ENCODE measurements around the gene CBX8. TPM values are rescaled to one million over a fixed set of nuclear protein-coding genes. Genes with fewer than 3 reads are reported as not detected.

The CBX8 gene
- total RNA-seq, 1 donor from 2014 or later: 9.7 TPM

GRCh38 chr17:79835470-79835899, 38.6 kb upstream of the CBX8 start:
- no peak for DNase-seq (ENCODE audit: low spot score)

DNA sequence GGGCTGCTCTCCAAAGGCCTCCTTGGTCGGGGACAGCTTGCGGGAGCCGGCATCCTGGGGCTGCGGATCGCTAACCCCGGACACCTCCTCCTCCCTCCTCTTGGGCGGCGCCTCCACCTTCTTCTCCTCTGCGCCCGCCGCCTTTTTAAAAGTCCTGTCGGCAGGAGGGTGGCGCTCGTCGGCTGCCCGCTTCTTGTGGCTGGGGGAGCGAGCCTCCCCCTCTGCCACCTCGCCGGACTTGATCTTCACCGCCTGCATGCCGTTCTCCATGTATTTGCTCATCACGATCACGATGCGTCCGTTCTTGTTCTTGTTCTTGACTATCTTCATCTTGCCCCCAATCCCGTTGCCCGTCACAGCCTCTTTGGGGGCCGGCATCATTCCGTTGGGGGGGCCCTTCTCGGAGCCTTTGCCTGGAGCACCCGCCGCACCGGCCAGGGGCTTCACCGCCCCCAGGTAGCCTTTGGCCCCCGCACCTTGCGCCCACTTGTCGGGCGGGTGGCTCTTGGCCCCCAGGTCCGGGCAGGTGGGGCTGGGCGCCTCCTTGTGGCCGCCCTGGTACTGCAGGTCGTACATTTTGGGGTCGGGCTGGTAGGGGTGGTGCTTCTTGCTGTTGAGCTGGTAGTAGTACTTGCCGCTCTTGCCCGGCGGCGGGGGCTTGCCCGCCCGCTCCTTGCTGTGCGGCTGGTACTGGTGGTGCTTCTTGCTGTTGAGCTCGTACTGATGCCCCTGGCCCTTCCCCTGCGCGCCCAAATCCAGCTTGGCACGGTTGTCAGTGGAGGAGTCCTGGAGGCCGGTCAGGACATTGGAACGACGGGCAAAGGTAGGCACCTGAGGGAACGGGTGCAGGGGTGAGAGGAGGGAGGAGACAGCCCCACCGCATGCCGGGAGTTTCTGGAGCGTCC, 37.9 kb upstream of the CBX8 start:
- no peak for DNase-seq (ENCODE audit: low spot score)

- no peak for DNase-seq (ENCODE audit: low spot score)
Measured at GRCh38 chr17:79833744-79834564, 37.1 kb upstream of the CBX8 start.

GRCh38 chr17:79833110-79833450, 36.2 kb upstream of the CBX8 start:
- DNase-seq (ENCODE audit: low spot score): no peak

GRCh38 chr17:79832218-79833109, 35.6 kb upstream of the CBX8 start:
- DNase-seq (ENCODE audit: low spot score): no peak

DNA sequence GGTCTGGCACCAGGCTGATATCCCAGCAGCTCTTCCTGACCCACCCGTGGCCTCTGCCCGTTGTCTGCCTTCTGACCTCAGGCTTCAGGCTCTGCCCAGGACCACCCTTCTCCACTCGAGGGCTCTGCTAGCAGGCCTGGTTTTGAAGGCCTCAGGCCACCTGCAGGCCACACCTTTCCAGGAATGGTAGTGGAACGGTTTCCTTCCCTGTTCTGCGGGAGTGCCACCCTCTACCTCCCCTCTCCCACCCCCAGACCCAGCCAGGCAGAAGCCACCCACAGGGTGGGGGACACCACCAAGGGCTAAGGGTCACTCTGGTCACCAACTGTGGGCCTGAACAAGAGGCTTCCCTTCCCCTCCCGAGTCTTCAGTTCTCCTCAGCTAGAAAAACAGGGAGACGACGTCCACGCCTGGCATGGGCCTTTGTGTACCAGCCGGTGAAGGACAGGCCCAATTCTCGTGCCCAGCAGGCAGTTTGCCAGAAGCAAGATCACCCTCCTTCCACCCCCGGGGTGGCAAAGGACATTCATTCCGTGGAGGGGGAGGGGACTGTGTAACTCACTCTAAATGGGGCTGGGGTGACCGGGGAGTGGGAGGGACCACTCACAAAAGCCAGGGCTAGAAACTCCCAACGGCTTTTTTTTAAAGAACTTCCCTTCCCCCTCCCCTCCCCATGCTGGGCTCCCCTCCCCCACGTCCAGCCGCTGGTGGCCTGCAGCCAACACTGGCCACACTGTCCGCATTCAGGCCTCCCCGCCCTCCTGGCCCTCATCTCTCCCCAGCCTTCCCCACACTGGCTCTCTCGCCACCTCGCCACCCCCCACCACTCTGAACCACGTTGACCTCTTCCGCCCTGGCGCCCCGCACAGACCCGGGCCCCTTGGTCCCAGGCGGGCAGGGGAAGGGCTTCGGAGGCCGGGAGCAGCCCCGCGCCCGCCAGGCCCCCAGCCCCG, 34.7 kb upstream of the CBX8 start:
- DNase-seq (ENCODE audit: low spot score): peak; percentile 77

GRCh38 chr17:79830763-79831264, 33.9 kb upstream of the CBX8 start:
- no peak for DNase-seq (ENCODE audit: low spot score)

- no peak for DNase-seq (ENCODE audit: low spot score)
Measured at GRCh38 chr17:79830303-79830702, 33.4 kb upstream of the CBX8 start.

DNA sequence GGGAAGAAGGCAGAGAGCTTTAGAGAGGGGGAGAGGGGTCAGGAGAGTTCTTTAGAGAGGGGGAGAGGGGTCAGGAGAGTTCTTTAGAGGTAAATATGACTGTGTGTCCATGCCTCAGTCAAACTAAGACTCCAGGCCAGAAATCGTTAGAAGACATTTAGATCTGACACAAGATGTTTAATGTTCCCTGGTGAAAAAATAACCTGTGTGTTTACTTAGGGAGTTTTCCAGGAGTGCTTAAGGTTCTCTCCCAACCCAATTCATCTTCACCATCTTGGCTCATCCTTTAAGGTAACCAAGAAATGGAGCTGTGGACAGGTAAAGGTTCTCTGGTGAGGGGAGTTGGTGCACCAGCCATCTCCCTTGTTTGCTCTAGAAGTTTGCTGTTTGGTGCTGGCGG, 32.6 kb upstream of the CBX8 start:
- DNase-seq (ENCODE audit: low spot score): no peak

DNA sequence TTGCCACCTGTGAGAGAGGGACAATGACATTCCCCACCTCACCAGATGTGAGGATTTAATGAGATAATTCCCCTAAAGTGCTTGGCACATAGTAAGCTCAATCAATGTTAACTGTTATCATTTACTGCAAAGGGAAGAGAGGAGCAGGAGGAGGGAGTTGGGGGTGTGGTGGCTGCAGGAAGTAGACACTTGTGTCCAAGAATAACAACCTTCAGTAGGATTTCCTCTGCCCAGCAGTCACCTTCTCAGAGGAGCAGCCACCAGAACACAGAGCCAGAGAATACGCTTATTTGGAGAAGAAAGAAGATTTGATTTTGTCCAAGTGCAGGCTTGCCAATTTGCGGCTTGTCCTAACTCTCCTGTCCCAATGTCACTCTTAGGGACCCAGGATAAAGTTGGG, 32.1 kb upstream of the CBX8 start:
- DNase-seq (ENCODE audit: low spot score): no peak

DNA sequence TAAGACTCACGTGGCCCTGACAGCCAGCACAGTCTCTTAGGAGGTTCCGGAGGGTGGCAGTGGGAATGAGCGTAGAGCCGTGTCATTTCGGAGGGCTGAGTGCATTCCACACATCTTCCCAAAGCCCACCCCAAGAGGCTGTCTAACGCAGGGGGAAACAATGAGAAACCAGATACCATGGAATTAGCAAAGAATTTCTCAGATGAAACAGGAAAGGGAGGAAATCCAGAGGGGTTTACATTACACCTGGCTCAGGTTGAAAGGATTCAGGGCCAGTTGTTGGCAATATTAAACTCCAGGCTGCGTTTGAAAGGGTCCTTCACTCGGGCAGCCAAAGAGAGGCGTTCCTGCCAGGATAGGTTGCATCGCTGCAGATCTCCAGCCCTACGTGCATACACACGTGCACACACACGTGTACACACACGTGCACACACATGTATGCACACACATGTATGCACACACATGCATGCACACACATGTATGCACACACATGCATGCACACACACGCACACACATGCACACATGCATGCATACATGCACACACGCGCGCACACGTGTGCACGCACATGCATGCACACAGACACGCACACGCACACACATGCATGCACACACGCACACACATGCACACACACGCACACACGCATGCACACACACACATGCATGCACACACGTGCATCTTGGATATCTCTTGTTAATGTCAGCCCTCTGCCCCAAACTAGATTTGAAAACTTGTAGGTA, 30.1 kb upstream of the CBX8 start:
- no peak for DNase-seq (ENCODE audit: low spot score)

DNA sequence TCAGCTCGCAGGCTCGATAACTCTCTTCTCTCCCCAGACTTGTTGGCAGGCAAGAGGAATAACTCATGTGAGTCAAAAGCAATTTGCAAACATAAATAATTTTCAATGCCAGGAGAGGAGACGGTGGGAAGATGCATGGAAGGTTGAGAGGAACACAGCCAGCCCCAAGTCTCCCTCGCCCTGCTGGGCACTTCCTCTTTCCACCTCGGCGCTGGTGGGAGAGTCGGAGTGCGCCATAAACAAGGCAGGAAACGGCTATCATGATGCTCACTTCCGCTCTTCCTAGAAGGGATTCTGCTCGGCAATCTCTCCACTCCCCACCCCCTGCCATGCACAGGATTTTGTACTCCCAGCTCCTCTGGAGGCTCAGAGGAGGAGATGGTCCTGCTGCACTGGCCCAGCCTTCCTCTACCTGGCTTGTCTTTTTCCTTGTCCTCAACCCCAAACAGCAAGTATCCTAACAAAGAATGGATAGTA, 29.4 kb upstream of the CBX8 start:
- no peak for DNase-seq (ENCODE audit: low spot score)

DNA sequence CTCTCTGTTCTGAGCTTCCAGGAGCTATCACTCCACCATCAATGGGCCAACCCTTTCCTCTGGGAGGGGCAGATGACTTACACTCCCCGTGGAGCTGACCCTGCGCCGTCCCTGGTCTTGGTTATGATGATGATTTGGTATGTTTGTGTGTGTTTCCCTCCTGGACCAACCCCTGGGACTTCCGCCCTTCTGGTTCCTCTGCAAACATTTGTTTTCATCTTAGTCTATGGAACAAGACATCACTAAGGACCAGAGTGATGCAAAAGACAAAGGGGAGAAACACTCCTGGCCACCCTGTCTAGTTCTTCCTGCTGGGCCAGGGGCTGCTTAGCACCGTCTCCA, 28.7 kb upstream of the CBX8 start:
- no peak for DNase-seq (ENCODE audit: low spot score)

DNA sequence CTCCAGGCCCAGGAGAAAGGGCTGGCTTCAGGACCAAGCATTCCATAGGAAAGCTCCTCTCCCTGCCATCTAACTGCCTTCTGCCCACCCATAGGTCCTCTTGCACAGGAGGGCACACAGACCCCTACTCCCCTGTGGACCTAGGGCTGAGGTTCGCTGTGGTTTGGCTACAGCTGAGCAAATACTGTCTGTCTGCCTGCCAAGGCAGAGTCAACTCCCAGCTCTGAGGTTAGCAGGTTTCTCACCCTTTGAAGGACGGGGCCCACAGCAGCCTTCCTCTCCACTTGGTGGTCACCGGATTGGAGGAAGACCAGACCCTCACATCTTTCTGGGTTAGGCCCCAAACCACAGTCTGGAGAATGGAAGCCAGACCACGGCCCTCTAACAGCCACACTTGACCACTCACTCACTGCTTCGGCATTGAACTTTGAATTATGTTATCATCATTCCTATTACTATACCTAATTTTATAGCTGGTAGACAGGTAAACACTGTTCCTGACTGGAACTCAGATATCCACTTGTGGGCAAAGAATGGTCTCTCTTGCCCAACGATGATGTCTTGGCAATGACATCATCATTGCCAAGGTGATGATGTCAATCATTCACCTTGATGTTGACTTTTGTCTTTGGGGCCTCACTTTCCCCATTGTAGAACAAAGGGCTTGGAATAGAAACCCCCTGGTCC, 28.2 kb upstream of the CBX8 start:
- DNase-seq (ENCODE audit: low spot score): no peak

- DNase-seq (ENCODE audit: low spot score): no peak
Measured at GRCh38 chr17:79824234-79824633, 27.4 kb upstream of the CBX8 start.

GRCh38 chr17:79822583-79823124, 25.8 kb upstream of the CBX8 start:
- no peak for DNase-seq (ENCODE audit: low spot score)

DNA sequence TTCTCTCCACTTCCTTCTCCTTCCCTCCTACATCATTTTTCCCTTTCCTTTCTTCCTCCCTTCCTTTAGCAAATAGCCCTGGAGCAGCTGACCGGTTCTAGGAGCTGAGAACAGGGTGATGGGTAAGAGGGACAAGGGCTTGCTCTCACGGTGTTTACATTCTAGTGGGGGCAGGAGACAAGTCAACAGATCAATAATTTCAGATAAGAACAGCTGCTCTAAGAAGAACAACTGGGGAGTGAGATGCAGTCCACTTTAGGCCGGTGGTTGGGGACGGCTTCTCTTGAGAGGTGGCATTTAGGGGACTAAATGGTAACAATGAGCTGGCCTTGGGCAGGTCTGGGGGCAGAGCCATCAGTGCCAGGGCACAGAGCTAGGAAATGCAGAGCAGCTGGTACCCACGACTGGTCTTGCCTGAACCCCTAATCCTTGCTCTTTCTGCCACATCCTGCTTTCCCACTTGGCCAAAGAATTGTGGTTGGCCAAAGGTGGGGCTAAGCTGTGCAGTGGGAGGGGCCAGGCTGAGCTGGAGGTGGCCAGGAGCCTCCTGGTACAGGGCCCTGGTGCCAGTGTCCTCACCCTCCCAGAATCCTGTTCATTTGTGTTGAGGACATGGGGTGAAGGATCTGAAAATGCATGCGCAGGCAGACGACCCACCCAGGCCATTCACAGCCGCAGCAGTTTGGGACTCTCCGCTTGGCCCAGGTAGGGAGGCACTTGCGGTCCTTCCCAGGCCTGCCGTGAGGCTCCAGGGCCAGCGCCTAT, 24.6 kb upstream of the CBX8 start:
- no peak for DNase-seq (ENCODE audit: low spot score)

DNA sequence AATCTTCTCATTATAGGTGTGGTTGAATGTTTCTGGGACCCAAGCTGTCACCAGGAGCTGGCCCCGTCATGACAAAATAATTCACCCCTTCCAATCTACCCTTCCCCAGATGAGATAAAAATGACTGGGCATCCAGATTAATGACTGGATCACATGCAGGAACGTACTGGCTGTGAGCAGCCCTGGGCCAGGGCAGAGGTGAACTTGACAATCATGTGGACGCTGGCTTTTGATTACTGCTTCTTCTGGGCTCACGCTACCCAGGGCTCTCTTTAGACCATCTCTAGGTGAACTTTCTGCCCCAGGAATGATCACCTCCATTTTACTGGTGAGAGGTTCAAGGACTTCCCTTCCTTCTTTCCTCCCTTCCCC, 24.1 kb upstream of the CBX8 start:
- no peak for DNase-seq (ENCODE audit: low spot score)

All from mucosa of gallbladder (tissue), 1 donor.